SK-N-SH (cell line): Measurements from ENCODE around the gene SBF2.
"Not testable (repeated sequence)": the region's sequence is repeated elsewhere in the genome, so short reads cannot be mapped to it uniquely, and the experiment has no call there.

ENCODE experiments used
- CTCF ChIP-seq: fragments of 200-600 bp; sonication (generic); IDR thresholded peaks from 2 replicates; pipeline ENCODE4 v1.6.1; 2017; ENCODE audit warnings: antibody characterized with exemption, mild to moderate bottlenecking, moderate library complexity
- FOXM1 ChIP-seq: IDR thresholded peaks from 2 replicates; pipeline ENCODE4 v1.4.0; 2012; ENCODE audit warnings: low read depth, mild to moderate bottlenecking
- NRF1 ChIP-seq: IDR thresholded peaks from 2 replicates; pipeline ENCODE4 v1.6.1; 2012; ENCODE audit warnings: low read depth, mild to moderate bottlenecking, low read length
- PBX3 ChIP-seq: IDR thresholded peaks from 2 replicates; pipeline ENCODE4; 2012
- RCOR1 ChIP-seq: fragments of 150-350 bp; IDR thresholded peaks from 2 replicates; pipeline ENCODE4 v1.6.1; 2017; ENCODE audit warnings: antibody characterized with exemption, low read length
- REST ChIP-seq: IDR thresholded peaks from 2 replicates; pipeline ENCODE4 v1.6.1; 2012; ENCODE audit warnings: mild to moderate bottlenecking, low read depth, low read length, moderate library complexity
- RFX5 ChIP-seq: IDR thresholded peaks from 2 replicates; pipeline ENCODE4 v1.6.1; 2012; ENCODE audit warnings: mild to moderate bottlenecking, improper control_type of control experiment, low read length
- TAF1 ChIP-seq: IDR thresholded peaks from 2 replicates; pipeline ENCODE4 v1.6.1; 2012; ENCODE audit warnings: low read depth, mild to moderate bottlenecking, low read length, moderate library complexity, borderline replicate concordance
- TCF12 ChIP-seq: IDR thresholded peaks from 2 replicates; pipeline ENCODE4 v1.4.0; 2012
- TEAD4 ChIP-seq: IDR thresholded peaks from 2 replicates; pipeline ENCODE4 v1.4.0; 2012; ENCODE audit warnings: mild to moderate bottlenecking, borderline replicate concordance; ENCODE audit not compliant: insufficient read depth
- USF2 ChIP-seq: fragments of 150-350 bp; IDR thresholded peaks from 2 replicates; pipeline ENCODE4 v1.6.1; 2017; ENCODE audit warnings: antibody characterized with exemption, low read length, low read depth, borderline replicate concordance

- TF ChIP-seq PBX3, TCF12, CTCF, TEAD4, REST, USF2, NRF1, RCOR1, FOXM1, RFX5, TAF1: not testable (repeated sequence)
Measured at GRCh38 chr11:10087923-10088225, 206.1 kb downstream of the SBF2 start.
